ENCODE measurements around the gene HOXA3. TPM values are rescaled to one million over a fixed set of nuclear protein-coding genes. Genes with fewer than 3 reads are reported as not detected.

The HOXA3 gene
- polyA plus RNA-seq, 1 donor (not counting 4 experiments of a cell fraction or from before 2014, with no cell fraction given): 0.58 TPM

GRCh38 chr7:27088002-27088922, 64.1 kb downstream of the HOXA3 start:
- Histone ChIP-seq H4K20me1 (ENCODE audit: control insufficient read depth, extremely low read depth, insufficient read depth, low read length) (no peaks in the 10 kb centered on the region), H3K4me2 (ENCODE audit: control insufficient read depth, extremely low read depth, insufficient read depth, low read depth, low read length) (peak overlapping the region; percentile 35), H3K36me3 (ENCODE audit: control insufficient read depth in 2 of 2, extremely low read depth in 1 of 2, insufficient read depth in 2 of 2, low read length in 2 of 2) (peaks cover 0 to 1% of the 10 kb centered on the region in 2 experiments), H3K27ac (ENCODE audit: control insufficient read depth, insufficient read depth, low read length) (no peak overlapping the region), H3K79me2 (ENCODE audit: control insufficient read depth, insufficient read depth, low read length) (no peaks in the 10 kb centered on the region), H3K27me3 (ENCODE audit: control insufficient read depth, extremely low read depth, insufficient read depth, low read length) (no peaks in the 10 kb centered on the region), H3K9me1 (ENCODE audit: control insufficient read depth, extremely low read depth, insufficient read depth, low read length) (no peaks in the 10 kb centered on the region), H3K4me1 (ENCODE audit: control insufficient read depth, extremely low read depth, insufficient read depth, low read length) (peaks cover under 1% of the 10 kb centered on the region), H2AFZ (ENCODE audit: control insufficient read depth, low read length) (peak overlapping the region; percentile 67), H3K4me3 (ENCODE audit: control insufficient read depth in 2 of 3, extremely low read depth in 1 of 3, insufficient read depth in 2 of 3, low read depth in 1 of 3, low read length in 3 of 3) (no peak overlapping the region), H3K9me3 (ENCODE audit: control insufficient read depth, low read depth, low read length) (no peaks in the 10 kb centered on the region), H3K9ac (ENCODE audit: control insufficient read depth, extremely low read depth, insufficient read depth, low read length) (no peak overlapping the region)
- FAIRE-seq (no peak), DNase-seq (ENCODE audit: low read depth, low spot score) (no peak)
- dilution Hi-C loops (cut with MboI; ENCODE audit: extremely low pct_ligation_motif_present, low sequenced_read_pairs): loop anchor here (25.0 kb wide), 1 partner anchor 226 kb away; the partner anchor contains the start of gene SKAP2
- TF ChIP-seq EZH2 (IDR thresholded peaks at IDR 0.05; ENCODE audit: low read length): no peak
- TF ChIP-seq CTCF (optimal IDR thresholded peaks at IDR 0.05 in 1 of 3, IDR thresholded peaks at IDR 0.05 in 1 of 3, conservative IDR thresholded peaks at IDR 0.05 in 1 of 3; ENCODE audit: extremely low read depth in 1 of 3, insufficient read depth in 2 of 3, low read length in 3 of 3): no peak

GRCh38 chr7:27083646-27084045, 68.7 kb downstream of the HOXA3 start:
- Histone ChIP-seq H3K9me1 (ENCODE audit: control insufficient read depth, extremely low read depth, insufficient read depth, low read length) (no peaks in the 10 kb centered on the region), H3K9ac (ENCODE audit: control insufficient read depth, extremely low read depth, insufficient read depth, low read length) (no peak overlapping the region), H2AFZ (ENCODE audit: control insufficient read depth, low read length) (no peak overlapping the region), H4K20me1 (ENCODE audit: control insufficient read depth, extremely low read depth, insufficient read depth, low read length) (no peaks in the 10 kb centered on the region), H3K27me3 (ENCODE audit: control insufficient read depth, extremely low read depth, insufficient read depth, low read length) (no peaks in the 10 kb centered on the region), H3K9me3 (ENCODE audit: control insufficient read depth, low read depth, low read length) (no peaks in the 10 kb centered on the region), H3K4me1 (ENCODE audit: control insufficient read depth, extremely low read depth, insufficient read depth, low read length) (peaks cover 39% of the 10 kb centered on the region), H3K4me3 (ENCODE audit: control insufficient read depth in 2 of 3, extremely low read depth in 1 of 3, insufficient read depth in 2 of 3, low read depth in 1 of 3, low read length in 3 of 3) (no peak overlapping the region), H3K4me2 (ENCODE audit: control insufficient read depth, extremely low read depth, insufficient read depth, low read depth, low read length) (no peak overlapping the region), H3K27ac (ENCODE audit: control insufficient read depth, insufficient read depth, low read length) (no peak overlapping the region), H3K36me3 (ENCODE audit: control insufficient read depth in 2 of 2, extremely low read depth in 1 of 2, insufficient read depth in 2 of 2, low read length in 2 of 2) (no peaks in the 10 kb centered on the region), H3K79me2 (ENCODE audit: control insufficient read depth, insufficient read depth, low read length) (no peaks in the 10 kb centered on the region)
- TF ChIP-seq CTCF (optimal IDR thresholded peaks at IDR 0.05 in 1 of 3, IDR thresholded peaks at IDR 0.05 in 1 of 3, conservative IDR thresholded peaks at IDR 0.05 in 1 of 3; ENCODE audit: extremely low read depth in 1 of 3, insufficient read depth in 2 of 3, low read length in 3 of 3) (no peak), EZH2 (IDR thresholded peaks at IDR 0.05; ENCODE audit: low read length) (no peak)
- dilution Hi-C loops (cut with MboI; ENCODE audit: extremely low pct_ligation_motif_present, low sequenced_read_pairs): loop anchor here (25.0 kb wide), 1 partner anchor 221 kb away; the partner anchor contains the start of gene SKAP2
- FAIRE-seq (no peak), DNase-seq (ENCODE audit: low read depth, low spot score) (no peak)

All from keratinocyte (primary cell).